D721Med (cell line): ENCODE measurements around the gene CA7.

Experiments used
- DNase-seq: peaks from one replicate; pipeline ENCODE4 v3.0.0; 2011; ENCODE audit warnings: low spot score; ENCODE audit not compliant: insufficient read length
- FAIRE-seq: peaks from 2 replicates; lab custom pipeline; 2011; peaks lifted over from hg19 to GRCh38; lab: Jason Lieb, UNC
- TF ChIP-seq, protein P1 (sequence below): IDR thresholded peaks from 2 replicates; pipeline ENCODE4 v1.5.1; 2012; ENCODE audit warnings: mild to moderate bottlenecking, control low read depth; ENCODE audit not compliant: insufficient read depth; ENCODE audit errors: missing control alignments

Gene CA7

DNA sequence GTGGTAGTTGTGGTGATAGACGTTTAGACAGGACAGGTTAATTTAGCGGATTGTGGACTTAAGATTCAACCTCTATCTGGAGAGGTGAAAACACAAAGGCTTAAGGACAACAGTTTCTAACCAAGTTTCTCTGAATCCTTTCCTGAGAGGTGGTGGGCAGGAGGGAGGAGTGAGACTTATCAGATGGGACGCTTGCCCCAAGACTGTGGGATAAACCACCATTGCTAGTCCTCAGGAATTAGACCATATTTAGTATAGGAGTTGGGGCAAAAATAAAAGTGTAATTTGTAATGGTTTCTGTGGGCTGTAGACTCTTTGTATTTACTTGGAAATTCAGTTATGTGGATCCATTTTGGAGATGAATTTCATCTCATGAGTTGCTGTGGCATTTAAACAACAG, 42.7 kb downstream of the CA7 start:
- no peak for FAIRE-seq

DNA sequence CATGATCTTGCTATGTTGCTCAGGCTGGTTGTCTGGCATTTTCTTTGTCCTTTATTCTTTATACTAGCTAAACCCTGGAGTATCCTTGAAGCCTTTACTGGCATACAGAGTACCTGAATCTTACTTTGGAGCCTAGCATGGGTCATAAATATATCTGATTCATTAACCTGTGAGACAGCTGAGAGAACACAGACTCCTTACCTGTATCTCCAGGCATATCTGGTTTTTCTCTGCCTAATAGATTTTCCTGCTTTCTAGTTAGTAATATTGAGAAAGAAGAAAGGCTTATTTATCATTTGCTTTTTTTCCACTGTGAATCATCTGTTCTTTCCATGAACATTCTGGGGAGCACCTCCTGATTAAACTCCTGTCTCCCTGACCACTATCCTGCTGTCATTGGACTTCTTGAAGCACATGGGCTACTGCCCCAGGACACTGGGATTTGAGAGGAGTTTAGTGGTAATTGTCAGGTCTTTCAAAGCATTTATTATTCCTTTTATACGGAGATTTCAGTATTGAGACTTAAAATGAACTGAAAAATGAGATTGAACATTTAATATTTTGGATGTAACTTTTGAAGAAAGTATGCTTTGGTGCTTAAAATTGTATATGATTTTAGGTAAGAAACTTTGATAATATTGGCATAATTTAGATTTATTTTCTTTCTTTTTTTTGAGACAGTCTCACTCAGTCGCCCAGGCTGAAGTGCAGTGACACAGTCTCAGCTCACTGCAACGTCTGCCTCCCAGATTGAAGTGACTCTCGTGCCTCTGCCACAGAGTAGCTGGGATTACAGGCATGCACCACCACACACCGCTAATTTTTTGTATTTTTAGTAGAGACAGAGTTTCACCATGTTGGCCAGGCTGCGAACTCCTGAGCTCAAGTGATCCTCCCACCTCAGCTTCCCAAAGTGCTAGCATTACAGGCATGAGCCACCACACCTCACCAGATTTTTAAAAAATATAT, 44.7 kb downstream of the CA7 start:
- DNase-seq (no peak), FAIRE-seq (no peak)
- TF ChIP-seq, protein P1, sequence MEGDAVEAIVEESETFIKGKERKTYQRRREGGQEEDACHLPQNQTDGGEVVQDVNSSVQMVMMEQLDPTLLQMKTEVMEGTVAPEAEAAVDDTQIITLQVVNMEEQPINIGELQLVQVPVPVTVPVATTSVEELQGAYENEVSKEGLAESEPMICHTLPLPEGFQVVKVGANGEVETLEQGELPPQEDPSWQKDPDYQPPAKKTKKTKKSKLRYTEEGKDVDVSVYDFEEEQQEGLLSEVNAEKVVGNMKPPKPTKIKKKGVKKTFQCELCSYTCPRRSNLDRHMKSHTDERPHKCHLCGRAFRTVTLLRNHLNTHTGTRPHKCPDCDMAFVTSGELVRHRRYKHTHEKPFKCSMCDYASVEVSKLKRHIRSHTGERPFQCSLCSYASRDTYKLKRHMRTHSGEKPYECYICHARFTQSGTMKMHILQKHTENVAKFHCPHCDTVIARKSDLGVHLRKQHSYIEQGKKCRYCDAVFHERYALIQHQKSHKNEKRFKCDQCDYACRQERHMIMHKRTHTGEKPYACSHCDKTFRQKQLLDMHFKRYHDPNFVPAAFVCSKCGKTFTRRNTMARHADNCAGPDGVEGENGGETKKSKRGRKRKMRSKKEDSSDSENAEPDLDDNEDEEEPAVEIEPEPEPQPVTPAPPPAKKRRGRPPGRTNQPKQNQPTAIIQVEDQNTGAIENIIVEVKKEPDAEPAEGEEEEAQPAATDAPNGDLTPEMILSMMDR = no peak

More for the DNA sequence above, 42.7 kb downstream of the CA7 start:
- TF ChIP-seq, protein P1 = no peak
- DNase-seq = no peak

DNA sequence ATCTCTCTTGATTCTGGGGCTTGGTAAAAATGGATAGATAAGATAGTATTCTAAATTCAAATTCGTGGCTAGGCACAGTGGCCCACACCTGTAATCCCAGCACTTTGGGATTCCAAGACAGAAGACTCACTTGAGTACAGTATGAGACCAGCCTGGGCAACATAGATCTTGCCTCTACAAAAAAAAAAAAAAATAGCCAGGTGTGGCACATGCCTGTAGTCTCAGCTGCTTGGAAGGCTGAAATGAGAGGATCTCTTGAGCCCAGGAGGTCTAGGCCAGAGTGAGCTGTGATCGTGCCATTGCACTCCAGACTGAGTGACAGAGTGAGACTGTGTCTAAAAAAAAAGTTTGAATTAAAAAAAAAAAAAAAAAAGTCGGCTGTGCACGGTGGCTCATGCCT, 45.4 kb downstream of the CA7 start:
- DNase-seq = no peak
- FAIRE-seq = no peak
- TF ChIP-seq, protein P1 = no peak

DNA sequence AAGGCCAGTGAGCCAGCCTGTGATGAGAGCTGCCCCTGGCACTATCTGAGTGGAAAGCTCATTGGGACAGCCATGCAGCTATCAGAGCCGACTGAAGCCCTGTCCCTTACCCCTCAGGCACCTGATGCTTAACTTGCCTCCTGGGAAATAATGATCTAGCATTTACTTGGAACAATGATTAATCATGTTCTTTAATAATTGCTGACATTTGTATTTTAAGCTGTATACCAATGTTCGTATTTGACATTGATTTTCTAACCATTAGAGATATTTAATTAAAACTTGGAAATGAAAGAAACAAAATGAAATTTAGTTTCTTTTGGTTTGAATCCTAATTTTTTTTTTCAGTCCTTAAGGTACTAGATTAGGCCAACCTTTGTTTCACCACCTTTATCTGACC, 46.6 kb downstream of the CA7 start:
- DNase-seq (no peak), FAIRE-seq (no peak)
- TF ChIP-seq, protein P1 = no peak

DNA sequence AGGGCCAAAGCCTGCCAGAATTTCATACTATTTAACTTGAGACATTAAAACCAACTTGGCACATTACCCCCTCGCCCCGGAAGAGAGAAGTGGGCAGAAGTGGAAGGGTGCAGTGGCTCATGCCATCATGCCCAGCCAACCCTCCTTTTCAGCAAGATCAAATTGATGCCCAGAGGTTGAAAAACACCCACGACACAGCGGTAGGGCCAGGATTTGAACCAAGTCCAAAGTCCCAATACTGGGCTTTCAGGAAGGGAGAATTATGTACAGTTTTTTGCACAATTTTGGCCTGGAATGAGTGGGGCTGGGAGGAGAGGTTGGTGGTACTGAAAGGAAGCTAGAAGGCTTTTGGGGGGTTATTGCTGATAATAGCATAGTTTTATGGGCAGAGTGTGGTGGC, 47.1 kb downstream of the CA7 start:
- TF ChIP-seq, protein P1 = no peak
- DNase-seq (no peak), FAIRE-seq (no peak)

DNA sequence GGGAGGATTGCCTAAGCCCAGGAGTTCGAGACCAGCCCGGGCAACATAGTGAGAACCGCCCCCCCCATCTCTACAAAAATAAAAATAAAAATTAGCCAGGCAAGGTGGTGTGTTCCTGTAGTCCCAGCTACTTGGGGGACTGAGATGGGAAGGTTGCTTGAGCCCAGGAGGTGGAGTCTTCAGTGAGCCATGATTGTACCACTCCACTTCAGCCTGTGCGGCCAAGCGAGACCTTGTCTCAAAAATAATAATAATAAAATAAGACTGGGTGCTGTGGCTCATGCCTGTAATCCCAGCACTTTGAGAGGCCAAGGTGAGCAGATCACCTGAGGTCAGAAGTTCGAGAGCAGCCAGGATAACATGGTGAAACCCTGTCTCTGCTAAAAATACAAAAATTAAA, 47.6 kb downstream of the CA7 start:
- no peak for FAIRE-seq

More for the DNA sequence above, 47.6 kb downstream of the CA7 start:
- DNase-seq = no peak
- TF ChIP-seq, protein P1 = no peak
